C4-2B (cell line): Measurements from ENCODE around the gene USP2.

Experiments used
- H3K27ac ChIP-seq: fragments of 450-650 bp; 2 replicates; pipeline ENCODE4 v1.5.1; 2017
- CTCF ChIP-seq: fragments of 450-650 bp; conservative IDR thresholded peaks from 2 replicates; pipeline ENCODE4 v1.5.1; 2017; ENCODE audit warnings: mild to moderate bottlenecking
- ZFX ChIP-seq: fragments of 450-650 bp; IDR thresholded peaks from 2 replicates; pipeline ENCODE4 v1.6.1; 2017

Gene USP2

GRCh38 chr11:119350302-119350701 lies 31.2 kb downstream of the USP2 start:
- no peak for TF ChIP-seq ZFX
- TF ChIP-seq CTCF: no peak
- H3K27ac ChIP-seq: no peak overlapping the region

GRCh38 chr11:119347940-119348605 lies 33.4 kb downstream of the USP2 start:
- no peak overlapping the region for H3K27ac ChIP-seq
- no peak for TF ChIP-seq ZFX
- TF ChIP-seq CTCF: no peak

GRCh38 chr11:119347242-119347641 lies 34.2 kb downstream of the USP2 start:
- no peak overlapping the region for H3K27ac ChIP-seq
- no peak for TF ChIP-seq CTCF

GRCh38 chr11:119346605-119347004 lies 34.9 kb downstream of the USP2 start, which contains the start of gene MFRP:
MFRP (minus strand) TSS chr11:119346705; CDS start chr11:119346513, 192 bp downstream.
- TF ChIP-seq ZFX: no peak
- TF ChIP-seq CTCF: no peak
- no peak within 1 kb of the TSS for H3K27ac ChIP-seq

GRCh38 chr11:119345685-119346084 lies 35.8 kb downstream of the USP2 start:
- TF ChIP-seq ZFX (no peak), CTCF (no peak)
- no peak overlapping the region for H3K27ac ChIP-seq

- no peak for TF ChIP-seq ZFX
- no peak for TF ChIP-seq CTCF
- no peak overlapping the region for H3K27ac ChIP-seq
Observed at GRCh38 chr11:119344291-119345010, 37.0 kb downstream of the USP2 start.

- H3K27ac ChIP-seq: no peak overlapping the region
- TF ChIP-seq CTCF: no peak
- no peak for TF ChIP-seq ZFX
Observed at GRCh38 chr11:119343726-119344125, 37.8 kb downstream of the USP2 start.
